T-helper 2 cell (primary cell): ENCODE data around the gene DPP6.
"Not testable (repeated sequence)": the region's sequence is repeated elsewhere in the genome, so short reads cannot be mapped to it uniquely, and the experiment has no call there.

Source experiments
- DNase-seq, 5 experiments: peaks; one replicate each; pipeline versions ENCODE4 v3.0.0 to v3.0.0-alpha.2; 2012 to 2022

Gene DPP6

GRCh38 chr7:154676033-154676421, 623.8 kb downstream of the DPP6 start:
- not testable (repeated sequence) for DNase-seq

GRCh38 chr7:154676422-154677073, 624.4 kb downstream of the DPP6 start:
- peak in 1 of 5 experiments; percentile 1 for DNase-seq

GRCh38 chr7:154677454-154677853, 625.3 kb downstream of the DPP6 start:
- no peak for DNase-seq

GRCh38 chr7:154678001-154678550, 625.9 kb downstream of the DPP6 start:
- peak in 1 of 5 experiments; percentile 30 for DNase-seq

GRCh38 chr7:154679379-154680053, 627.3 kb downstream of the DPP6 start:
- DNase-seq: no peak

GRCh38 chr7:154680894-154681659, 628.9 kb downstream of the DPP6 start:
- no peak for DNase-seq

- no peak for DNase-seq
Observed at GRCh38 chr7:154682003-154682402, 629.8 kb downstream of the DPP6 start.

GRCh38 chr7:154684666-154685563, 632.7 kb downstream of the DPP6 start:
- DNase-seq: no peak

- DNase-seq: no peak
Observed at GRCh38 chr7:154685564-154685901, 633.3 kb downstream of the DPP6 start.

- DNase-seq: no peak
Observed at GRCh38 chr7:154686305-154686704, 634.1 kb downstream of the DPP6 start.

GRCh38 chr7:154688952-154689351, 636.8 kb downstream of the DPP6 start:
- no peak for DNase-seq

GRCh38 chr7:154690411-154690810, 638.2 kb downstream of the DPP6 start:
- DNase-seq: no peak

GRCh38 chr7:154693661-154694060, 641.5 kb downstream of the DPP6 start:
- no peak for DNase-seq

GRCh38 chr7:154695836-154696235, 643.6 kb downstream of the DPP6 start:
- no peak for DNase-seq

- no peak for DNase-seq
Observed at GRCh38 chr7:154696556-154696955, 644.4 kb downstream of the DPP6 start.

- peak in 1 of 5 experiments; percentile 3 for DNase-seq
Observed at GRCh38 chr7:154698726-154699291, 646.6 kb downstream of the DPP6 start.

- no peak for DNase-seq
Observed at GRCh38 chr7:154699417-154699816, 647.2 kb downstream of the DPP6 start.

GRCh38 chr7:154709840-154710520, 657.8 kb downstream of the DPP6 start:
- DNase-seq: no peak

- no peak for DNase-seq
Observed at GRCh38 chr7:154720016-154720415, 667.8 kb downstream of the DPP6 start.

GRCh38 chr7:154721086-154721485, 668.9 kb downstream of the DPP6 start:
- DNase-seq: no peak

- no peak for DNase-seq
Observed at GRCh38 chr7:154726368-154726767, 674.2 kb downstream of the DPP6 start.

GRCh38 chr7:154729056-154729455, 676.9 kb downstream of the DPP6 start:
- no peak for DNase-seq
